NB4 (cell line): ENCODE data around the gene AFAP1L2.

Experiments
- DNase-seq: peaks from one replicate; pipeline ENCODE4 v3.0.0; 2010; ENCODE audit warnings: low read depth
- H3K4me3 ChIP-seq: one replicate; pipeline ENCODE4 v1.5.1; 2011; ENCODE audit warnings: mild to moderate bottlenecking, low read depth, low read length, moderate library complexity
- CTCF ChIP-seq: IDR thresholded peaks from one replicate; pipeline ENCODE4 v1.5.1; 2012; ENCODE audit warnings: low read depth, low read length
- MAX ChIP-seq: IDR thresholded peaks from 2 replicates; pipeline ENCODE4 v1.6.1; 2011; ENCODE audit warnings: low read depth, low read length
- MYC ChIP-seq: IDR thresholded peaks from 2 replicates; pipeline ENCODE4 v1.6.1; 2011; ENCODE audit warnings: low read depth, low read length
- POLR2A ChIP-seq: IDR thresholded peaks from 2 replicates; pipeline ENCODE4 v1.6.1; 2011; ENCODE audit warnings: mild to moderate bottlenecking; ENCODE audit not compliant: insufficient read length; ENCODE audit errors: extremely low read depth

Gene AFAP1L2

GRCh38 chr10:114395366-114396022 is 8.8 kb downstream of the AFAP1L2 start:
- TF ChIP-seq MYC (no peak), POLR2A (no peak), MAX (no peak)
- no peak overlapping the region for H3K4me3 ChIP-seq
- DNase-seq, result no peak

- DNase-seq, result no peak
- no peak overlapping the region for H3K4me3 ChIP-seq
- TF ChIP-seq POLR2A (no peak), MAX (no peak), MYC (no peak), CTCF (no peak)
These were observed 9.8 kb downstream of the AFAP1L2 start for GRCh38 chr10:114394531-114394930.

GRCh38 chr10:114393886-114394285 is 10.4 kb downstream of the AFAP1L2 start:
- DNase-seq, result no peak
- TF ChIP-seq POLR2A (no peak), MYC (no peak), MAX (no peak), CTCF (no peak)

GRCh38 chr10:114393482-114393881 is 10.8 kb downstream of the AFAP1L2 start:
- DNase-seq, result no peak
- no peak for TF ChIP-seq POLR2A
- no peak for TF ChIP-seq MYC
- TF ChIP-seq CTCF, result no peak
- no peak for TF ChIP-seq MAX
- H3K4me3 ChIP-seq, result no peak overlapping the region

More at GRCh38 chr10:114393886-114394285, 10.4 kb downstream of the AFAP1L2 start:
- H3K4me3 ChIP-seq, result no peak overlapping the region

GRCh38 chr10:114392112-114392835 is 12.0 kb downstream of the AFAP1L2 start:
- DNase-seq, result no peak
- TF ChIP-seq CTCF (no peak), POLR2A (no peak), MAX (no peak), MYC (no peak)
- no peak overlapping the region for H3K4me3 ChIP-seq

- DNase-seq, result no peak
- TF ChIP-seq POLR2A (no peak), CTCF (no peak), MAX (no peak), MYC (no peak)
- no peak overlapping the region for H3K4me3 ChIP-seq
These were observed 12.7 kb downstream of the AFAP1L2 start for GRCh38 chr10:114391599-114391998.
